HG02623 (cell line): Measurements from ENCODE around the gene SLC22A5.
"Not testable (repeated sequence)": the region's sequence is repeated elsewhere in the genome, so short reads cannot be mapped to it uniquely, and the experiment has no call there.

Experiments
- ATAC-seq: cut with Tn5 transposase; IDR thresholded peaks from one replicate; pipeline ENCODE4 v1.9.1; 2021; ENCODE audit warnings: moderate library complexity; ENCODE audit not compliant: unreplicated experiment

Gene SLC22A5

DNA sequence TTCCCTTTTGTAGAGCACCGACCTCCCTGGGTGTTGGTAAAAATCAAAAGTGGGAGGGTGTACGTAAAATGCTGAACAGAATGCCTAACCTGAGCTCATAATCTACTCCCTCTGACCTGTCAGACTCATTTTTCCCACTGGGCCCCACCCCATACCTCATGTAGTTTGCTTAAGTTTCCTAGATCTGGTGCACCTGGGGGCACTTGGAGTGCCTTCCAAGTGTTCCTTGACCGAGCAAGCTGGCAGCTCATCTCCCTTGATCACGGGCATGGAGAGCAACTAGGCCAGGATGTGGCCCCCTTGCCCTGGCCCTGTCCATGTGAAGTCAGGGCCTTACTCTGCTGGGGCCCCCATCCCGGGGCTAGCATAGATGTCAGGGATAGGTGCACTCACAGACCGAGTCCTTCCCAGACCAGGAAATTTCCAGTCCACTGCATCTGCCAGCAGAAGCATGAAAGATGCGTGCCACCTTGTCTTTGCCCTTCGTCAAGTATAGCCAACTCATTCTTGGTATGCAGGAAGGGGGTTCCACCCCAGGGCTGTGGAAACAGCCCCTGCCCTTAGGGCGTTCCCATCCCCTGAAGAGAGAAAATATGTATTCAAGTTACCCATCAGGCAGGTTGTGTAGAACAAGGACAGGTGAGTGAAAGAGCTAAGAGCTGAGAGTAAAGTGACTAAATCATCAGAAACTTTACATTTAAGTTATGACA, 41.9 kb downstream of the SLC22A5 start:
- no peak for ATAC-seq

DNA sequence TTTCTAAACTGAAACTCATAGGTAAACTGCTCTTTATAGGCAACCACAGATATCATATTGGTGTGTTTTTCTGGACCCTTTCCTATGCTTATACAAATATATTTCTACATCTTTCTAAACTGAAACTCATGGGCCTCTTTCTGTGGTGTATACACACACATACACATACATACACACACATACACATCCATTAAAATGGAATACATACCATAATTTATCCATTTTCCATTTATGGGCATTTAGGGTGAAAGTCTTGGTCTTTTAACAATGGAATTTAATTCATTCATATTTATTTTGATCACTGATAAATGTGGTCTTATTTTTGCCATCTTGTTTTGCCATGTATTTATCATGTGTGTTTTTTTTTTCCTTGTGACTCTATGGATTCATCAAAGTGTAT, 44.1 kb downstream of the SLC22A5 start:
- ATAC-seq: no peak

DNA sequence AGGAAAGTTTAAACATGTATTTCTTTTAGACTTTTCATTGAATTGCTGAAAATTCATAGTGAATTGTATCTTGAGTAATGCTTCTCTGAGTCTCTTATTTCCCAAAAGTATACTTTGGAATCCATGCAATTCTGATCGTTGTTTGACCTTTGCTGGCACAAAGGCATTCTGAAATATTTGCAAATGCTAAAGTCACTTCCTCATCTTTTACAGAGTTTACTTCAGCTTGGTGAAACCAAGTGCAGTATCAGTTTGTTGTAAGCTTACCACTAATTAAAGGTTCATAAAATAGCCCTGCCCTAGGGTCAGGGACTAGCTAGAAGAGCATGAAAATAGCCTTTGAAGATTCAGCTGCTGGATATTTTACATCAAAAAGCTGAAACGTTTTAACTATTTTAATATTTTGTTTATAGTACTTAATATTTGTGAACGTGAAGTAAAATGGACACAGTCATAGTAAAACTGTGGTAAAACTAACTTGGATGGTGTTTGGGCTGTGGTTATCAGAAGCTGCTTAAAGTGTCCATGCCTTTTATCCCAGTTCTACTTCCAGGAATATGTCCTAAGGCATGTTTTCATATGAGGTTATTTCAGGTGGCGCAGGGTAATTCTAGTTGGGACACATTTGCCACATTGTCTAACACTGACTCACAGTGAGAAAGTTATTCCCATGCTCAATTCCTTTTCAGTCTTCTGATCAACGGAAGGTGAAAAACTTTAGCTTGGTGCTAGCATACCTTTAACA, 45.3 kb downstream of the SLC22A5 start:
- no peak for ATAC-seq

DNA sequence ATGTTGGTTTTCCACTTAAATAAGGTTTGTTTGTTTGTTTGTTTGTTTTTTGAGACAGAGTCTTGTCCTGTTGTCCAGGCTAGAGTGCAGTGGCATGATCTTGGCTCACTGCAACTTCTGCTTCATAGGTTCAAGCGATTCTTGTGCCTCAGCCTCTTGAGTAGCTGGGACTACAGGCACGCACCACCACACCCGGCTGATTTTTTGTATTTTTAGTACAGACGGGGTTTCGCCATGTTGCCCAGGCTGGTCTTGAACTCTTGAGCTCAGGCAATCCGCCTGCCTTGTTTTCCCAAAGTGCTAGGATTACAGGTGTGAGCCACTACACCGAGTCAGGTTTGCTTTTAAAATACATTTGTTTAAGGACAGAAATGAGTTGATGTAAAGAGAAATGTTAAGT, 46.0 kb downstream of the SLC22A5 start:
- ATAC-seq: not testable (repeated sequence)

DNA sequence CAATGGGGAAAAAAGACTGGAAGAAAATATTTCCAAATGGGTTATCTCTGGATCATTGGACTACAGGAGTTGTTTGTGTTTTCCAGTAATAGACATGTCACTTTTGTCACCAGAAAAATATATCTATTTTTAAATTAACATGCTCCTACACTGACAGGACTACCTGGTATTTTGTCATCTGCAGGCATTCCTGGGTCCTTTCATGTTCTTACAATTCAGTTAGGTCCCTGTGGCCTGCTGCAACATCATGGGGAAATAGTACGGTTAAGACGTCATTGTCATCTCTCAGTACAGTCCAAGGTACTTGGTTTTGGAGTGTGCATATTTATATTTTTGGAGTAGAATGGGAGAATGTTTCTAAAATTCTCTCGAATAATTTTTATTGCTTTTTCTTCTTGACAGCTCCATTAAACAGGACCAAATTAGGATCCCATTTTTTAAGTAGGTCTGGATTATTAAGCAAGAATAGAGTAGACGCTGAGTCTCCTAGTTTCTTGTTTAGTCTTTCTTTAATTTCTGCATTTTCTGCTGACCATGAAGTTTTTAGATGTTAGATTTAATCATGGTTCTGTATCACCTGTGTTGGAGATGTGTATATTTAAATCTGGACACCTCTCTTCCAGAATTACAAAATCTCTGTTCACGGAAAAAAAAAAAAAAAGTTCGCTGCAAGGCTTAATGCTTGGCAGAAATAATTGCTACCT, 46.9 kb downstream of the SLC22A5 start:
- no peak for ATAC-seq

DNA sequence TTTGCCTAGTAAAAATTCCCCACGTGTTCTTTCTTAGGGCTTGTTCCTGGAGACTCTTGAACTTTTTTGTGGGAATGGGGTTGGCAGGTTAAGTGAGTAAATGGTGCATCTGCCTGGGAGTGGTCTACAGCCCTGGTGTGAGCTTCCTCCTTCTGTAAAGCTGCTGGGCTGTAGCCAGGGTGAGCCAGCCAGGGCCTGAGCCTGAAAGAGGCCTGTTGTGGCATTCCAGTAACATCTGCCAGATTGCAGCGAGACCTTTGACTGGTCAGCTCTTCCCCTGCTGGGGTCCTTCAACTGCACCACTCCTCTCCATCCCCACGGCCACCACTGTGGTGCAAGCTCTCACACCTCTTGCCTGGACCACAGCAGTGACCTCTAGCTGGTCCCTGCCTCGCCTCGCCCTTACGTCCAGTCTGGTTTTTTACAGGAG, 47.5 kb downstream of the SLC22A5 start:
- no peak for ATAC-seq

DNA sequence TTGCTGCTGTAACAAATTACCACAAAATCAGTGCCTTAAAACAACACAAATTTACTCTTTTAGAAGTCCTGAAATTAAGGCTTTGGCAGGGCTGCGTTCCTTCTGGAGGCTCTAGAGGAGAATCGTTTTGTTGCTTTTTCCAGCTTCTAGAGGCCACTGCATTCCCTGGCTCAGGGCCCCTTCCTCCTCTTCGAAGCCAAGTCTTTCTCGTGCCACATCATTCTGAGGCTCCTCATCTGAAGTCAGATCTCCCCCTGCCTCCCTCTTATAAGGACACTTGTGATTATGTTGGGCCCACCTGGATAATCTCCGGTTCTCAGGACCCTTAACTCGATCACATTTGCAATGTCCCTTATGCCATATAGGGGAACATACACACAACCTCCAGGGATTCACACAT, 48.0 kb downstream of the SLC22A5 start:
- no peak for ATAC-seq

DNA sequence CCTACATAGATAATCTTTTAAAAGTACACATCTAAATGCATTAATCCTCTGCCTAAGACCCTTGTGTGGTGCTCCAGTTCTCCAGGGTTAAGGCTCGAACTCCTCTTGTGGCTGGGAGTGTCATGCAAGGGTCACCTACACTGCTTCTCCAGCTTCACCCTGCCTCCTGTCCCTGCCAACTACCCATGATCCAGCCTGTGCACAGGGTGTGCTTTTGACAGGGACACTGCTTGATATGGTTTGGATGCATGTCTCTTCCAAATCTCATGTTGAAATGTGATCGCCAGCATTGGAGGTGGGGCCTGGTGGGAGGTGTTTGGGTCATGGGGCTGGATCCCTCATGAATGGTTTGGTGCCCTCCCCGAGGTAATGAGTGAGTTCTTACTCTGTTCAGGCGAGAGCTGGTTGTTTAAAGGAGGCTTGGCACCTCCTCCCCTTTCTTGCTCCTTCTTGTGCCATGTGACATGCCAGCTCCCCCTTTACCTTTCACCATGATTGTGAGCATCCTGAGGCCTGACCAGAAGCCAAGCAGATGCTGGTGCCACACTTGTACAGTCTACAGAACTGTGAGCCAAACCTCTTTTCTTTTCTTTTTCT, 48.5 kb downstream of the SLC22A5 start:
- ATAC-seq: no peak

DNA sequence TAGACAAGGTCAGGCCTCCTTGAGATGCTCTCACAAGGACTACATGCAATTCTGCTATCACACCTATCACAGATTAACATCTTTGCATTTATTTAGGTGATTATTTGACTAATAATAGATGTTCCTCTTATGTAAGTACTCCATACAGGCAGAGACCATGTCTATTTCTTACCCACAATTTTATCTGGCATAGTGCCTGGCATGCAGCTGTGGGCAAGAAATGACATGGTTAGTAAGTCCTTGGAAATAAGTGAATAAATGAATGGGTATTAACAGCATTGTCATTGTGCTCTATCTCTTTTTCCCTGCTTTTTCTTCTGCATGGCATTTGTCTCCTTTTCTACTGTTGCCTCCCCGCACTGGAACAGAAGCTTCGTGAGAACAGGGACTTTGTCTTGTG, 49.4 kb downstream of the SLC22A5 start:
- no peak for ATAC-seq

DNA sequence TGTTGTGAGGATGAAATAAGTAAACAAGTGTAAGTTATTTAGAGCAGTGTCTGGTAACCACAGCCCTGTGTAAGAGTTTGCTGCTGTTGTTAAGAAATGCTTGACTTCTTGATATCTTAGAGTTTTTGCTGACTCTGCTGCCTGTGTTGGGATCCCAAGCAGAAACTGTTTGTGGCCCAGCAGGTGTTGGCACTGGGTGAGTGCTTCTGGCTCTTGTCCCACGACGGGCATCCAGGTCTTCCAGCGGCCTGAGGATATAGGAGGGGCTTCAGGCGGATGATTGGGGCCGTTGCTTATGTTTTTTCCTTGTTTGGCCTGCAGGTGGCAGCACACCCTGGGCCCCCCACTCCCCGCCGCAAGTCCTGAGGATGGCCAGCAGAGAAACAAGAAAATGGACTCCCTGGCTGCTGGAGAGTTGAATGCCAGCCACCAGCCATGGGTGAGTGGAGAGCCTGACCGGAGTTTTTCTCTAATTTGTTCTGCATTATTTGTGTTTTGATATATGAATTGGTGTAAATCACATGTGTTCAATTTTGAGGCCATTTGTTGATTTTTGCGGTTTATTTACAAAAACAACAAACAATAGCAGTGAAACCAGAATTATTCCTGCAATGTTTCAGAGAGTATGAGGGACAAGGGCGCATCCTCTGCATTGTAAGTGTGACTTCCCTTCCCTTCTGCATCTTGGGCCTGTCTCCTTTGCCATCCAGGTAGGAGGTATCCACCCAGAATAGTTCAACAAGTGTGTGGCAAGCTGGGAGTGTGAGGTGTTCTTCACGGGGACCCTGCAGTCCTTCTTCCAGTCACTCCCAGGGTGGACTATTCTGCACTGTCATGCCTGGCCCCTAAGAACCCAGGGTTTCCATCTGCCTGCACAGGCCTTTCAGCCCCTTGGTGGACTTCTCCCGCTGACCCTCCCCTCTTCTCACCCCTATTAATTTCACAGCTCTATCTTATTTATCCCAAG, 50.3 kb downstream of the SLC22A5 start:
- no peak for ATAC-seq

DNA sequence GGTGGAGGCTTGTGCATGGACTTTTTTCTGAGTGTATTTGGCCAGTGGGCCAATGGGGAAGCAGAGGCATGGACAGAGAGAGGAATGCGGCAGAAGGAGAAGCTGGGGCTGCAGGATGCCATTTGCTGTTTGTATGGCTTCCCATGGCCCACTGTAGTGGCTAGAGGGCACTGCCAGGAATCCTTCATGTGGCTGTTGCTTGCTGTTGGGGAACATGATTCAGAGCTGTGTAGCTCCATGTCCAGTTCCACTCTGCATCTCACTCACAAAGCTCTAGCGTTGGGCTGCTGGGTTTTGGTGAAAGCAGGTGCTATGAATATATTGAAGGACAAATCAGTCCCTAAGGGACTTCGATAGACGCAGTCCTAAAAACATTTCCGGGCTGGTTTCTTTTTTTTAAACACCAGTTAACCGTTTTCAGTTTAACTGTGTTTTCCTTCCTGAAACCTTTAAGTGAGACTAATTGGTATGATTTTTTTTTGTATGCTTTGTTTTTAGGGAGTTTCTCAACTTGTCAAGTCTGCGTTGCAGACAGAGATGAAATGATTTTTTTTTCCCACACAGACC, 51.3 kb downstream of the SLC22A5 start:
- peak; percentile 38 for ATAC-seq

DNA sequence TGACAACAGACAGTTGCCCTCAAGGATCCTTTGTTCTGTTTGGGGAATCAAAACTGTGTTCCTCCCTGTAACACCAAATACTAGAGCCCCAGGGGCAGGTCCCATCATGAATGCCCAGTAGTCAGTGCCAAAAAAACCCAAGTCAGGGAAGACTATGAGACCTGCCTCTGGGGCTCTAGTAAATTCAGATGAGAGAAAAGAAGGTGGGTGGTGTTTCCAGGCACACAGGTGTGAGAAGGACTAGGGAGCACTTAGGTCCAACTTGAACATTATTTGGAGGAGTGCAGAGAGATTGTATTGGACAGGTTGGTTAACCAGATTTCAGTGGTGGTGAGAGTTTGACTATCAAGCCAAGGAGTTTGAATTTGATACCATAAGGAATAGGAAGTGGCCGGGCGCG, 52.0 kb downstream of the SLC22A5 start:
- ATAC-seq: no peak

DNA sequence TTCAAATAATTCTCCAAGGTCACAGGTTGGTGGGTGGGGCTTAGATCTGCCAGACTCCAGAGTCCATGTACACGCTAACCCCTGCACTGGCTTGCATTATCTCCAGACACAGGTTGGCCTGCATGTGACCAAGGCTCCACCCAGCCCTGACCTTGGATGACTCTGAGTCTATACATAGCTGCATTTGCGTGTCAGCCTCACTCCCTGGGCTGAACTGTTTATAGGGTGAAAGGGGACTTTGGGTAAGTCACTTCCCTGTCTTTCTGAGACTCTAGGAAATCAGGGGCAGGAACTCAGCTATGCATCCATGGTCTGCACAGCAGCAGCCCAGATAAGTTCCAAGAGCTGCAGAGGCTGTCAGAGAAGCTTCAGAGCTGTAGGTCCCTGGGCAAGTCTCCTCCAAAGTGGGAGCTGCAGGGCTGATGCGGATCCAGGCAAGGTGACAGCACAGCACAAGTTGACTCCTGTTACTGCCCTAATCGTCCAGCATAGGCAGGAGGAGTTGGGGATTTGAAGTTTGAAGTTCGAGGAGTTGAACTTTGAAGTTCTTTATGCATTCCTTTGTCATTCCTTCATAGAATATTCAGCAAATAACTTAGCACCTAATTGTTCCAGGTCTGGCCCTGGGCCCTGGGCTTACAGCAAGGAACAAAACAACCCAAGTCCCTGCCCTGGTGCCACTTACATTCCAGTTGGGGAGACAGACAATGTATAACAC, 53.4 kb downstream of the SLC22A5 start:
- no peak for ATAC-seq

DNA sequence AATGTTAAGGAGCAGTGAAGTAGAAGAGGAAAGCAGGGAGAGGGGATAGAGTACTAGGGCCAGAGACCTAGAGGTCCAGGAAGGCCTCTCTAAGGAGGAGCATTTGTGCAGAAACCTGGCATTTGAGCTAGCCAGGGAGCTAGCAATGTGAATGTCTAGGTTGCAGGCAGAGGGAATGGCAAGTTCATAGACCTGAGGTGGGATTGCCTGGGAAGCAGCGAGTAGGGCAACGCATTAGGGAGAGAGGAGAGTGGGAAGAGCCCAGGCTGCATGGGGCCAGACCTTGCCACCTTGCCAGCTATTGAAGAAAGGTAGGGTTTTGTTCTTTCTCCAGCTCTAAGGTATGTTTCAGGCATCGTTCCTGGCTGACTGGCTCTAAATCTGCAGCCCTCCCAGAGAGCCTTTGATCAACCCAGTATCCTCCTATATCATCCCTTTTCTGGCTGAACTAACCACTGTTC, 54.0 kb downstream of the SLC22A5 start:
- no peak for ATAC-seq

DNA sequence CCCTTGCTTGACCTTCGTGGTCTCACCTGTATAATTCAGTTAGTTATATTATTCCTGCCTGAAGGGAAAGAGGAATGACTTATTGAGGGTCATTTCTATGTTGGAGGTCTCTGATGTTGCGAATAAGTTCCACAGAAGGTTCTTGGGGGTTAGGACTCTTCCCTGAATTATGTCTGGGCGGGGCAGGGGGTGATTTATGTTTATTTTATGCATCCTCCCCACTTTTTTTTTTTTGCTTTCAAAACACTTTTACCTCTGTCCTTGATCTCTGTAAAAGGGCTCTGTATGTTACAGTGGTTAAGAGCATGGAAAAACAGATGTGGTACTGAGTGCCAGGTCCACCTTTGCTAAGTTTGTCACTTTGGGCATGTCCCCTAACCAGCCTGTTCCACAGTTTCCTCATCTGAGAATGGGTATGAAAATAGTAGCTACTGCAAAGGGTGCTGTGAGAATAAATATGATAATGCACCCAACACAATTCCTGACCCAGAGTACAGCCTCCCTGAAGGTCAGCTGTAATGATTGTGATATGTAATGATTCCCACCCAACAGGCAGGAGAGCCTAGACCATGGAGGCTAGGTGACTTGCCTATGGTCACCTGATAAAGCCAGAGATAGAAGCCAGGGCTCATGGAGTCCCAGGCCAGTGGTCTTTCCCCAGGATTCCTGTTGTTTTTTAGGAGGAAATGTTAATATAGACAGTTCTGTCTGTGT, 54.8 kb downstream of the SLC22A5 start:
- no peak for ATAC-seq

DNA sequence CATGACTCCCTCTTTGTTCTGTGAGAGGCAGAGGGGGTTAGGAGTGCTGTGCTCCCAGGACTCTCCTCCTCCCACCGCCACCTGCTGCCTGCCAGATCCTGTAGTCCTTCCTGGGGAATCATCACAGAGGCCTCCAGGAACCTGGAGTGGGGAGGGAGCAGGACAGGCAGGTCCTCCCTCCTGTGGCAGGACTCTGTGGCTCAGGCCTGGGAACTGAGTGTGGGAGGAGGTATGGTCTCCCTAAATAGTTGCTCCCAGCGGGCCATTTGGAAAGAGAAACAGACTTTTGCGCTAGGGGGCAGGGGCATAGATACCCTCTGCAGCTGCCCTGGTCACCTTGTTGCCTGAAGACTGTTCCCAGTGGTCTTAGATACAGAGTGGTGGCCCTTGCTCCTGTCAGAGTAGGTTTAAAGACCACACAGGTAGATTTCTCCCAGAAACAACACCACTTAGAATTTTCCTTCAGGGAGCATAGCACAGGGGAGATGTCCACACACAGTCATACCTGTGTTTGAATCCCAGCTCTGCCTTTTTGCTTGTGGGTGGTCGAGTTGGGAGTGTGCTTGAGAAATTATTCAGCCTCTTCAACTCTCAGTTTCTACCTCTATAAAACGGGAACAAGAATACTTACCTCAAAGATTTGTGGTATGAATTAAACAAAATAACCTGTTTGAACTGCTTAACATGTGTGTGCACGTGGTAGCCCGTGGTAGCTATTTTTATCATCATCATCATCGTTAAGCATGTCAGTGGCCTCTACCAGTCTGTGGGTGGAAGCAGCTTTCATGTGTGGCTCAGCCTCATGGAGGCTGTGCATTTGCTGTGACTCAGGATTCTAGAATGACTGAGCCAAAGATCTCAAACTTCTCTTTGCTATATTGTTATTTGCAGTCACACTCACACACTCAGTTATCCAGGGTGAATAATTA, 55.8 kb downstream of the SLC22A5 start:
- peak; percentile 38 for ATAC-seq

DNA sequence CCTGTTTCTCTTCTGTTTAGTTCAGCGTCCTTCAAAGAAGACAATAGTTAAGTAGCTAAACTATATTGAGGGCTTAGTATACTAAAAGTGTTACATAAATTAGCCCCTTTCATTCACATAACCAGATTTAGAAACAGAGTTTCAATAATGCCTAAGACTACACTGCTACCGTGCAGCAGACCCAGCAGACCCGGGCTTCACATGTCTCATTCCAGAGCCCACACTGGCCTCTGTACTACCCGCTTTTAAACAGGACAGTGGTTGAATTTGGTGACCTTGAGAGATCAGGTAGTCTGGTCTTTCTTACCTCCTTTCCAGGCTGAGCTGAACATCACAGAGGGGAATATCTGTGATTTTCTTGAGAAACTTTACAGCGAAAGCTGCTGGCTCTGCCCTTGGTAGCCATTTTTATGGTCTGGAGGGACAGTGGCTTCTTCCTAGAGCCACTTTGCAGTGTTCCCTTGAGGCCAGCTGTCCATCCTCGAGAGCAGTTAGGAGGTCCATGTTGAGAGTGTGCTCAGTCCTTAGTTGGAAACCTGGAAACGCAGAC, 56.5 kb downstream of the SLC22A5 start:
- no peak for ATAC-seq
